ENCODE measurements around the gene GPR87. TPM values are rescaled to one million over a fixed set of nuclear protein-coding genes. Genes with fewer than 3 reads are reported as not detected.

The GPR87 gene
- total and polyA plus RNA-seq, 2 of the 4 experiments (the other 2 are of a cell fraction) = 0.26 to 0.36 TPM

DNA sequence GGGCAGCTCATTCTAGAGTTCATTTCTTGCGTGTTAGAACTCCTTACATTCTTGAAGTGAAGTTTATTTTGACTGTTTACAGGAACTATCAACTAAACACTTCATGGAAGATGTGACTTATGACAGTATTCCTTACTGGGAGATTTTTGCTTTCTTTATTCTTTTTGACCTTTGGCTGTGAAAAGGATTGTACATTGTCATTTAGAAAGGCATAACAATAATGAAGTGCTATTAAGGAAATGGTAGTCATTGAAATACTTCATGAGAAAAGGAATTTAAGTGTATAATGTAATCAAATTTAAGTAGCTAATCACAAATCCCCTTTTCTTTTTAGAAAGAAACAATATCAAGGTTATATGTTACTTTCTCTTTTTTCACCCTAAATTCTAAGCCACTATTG is 49.6 kb downstream of the GPR87 start:
- H3K4me1 ChIP-seq (ENCODE audit: control insufficient read depth, insufficient read depth, low read length) = peaks cover 5% of the 10 kb centered on the region
- WGBS, 2 experiments (ENCODE audit: extremely low coverage in 2 of 2, insufficient read length in 1 of 2) = no CpG with 5 or more reads among the region's 1 CpG
- no peak overlapping the region for H4K8ac ChIP-seq (ENCODE audit: low read depth in 2 of 2, low read length in 2 of 2)
- TF ChIP-seq, protein P1, sequence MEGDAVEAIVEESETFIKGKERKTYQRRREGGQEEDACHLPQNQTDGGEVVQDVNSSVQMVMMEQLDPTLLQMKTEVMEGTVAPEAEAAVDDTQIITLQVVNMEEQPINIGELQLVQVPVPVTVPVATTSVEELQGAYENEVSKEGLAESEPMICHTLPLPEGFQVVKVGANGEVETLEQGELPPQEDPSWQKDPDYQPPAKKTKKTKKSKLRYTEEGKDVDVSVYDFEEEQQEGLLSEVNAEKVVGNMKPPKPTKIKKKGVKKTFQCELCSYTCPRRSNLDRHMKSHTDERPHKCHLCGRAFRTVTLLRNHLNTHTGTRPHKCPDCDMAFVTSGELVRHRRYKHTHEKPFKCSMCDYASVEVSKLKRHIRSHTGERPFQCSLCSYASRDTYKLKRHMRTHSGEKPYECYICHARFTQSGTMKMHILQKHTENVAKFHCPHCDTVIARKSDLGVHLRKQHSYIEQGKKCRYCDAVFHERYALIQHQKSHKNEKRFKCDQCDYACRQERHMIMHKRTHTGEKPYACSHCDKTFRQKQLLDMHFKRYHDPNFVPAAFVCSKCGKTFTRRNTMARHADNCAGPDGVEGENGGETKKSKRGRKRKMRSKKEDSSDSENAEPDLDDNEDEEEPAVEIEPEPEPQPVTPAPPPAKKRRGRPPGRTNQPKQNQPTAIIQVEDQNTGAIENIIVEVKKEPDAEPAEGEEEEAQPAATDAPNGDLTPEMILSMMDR (conservative IDR thresholded peaks at IDR 0.05; ENCODE audit: low read depth, low read length) = no peak
- TF ChIP-seq CEBPB (IDR thresholded peaks at IDR 0.05; ENCODE audit: low read depth, low read length) (no peak), RAD21 (IDR thresholded peaks at IDR 0.05; ENCODE audit: low read length) (no peak), MXI1 (IDR thresholded peaks at IDR 0.05; ENCODE audit: borderline replicate concordance, low read depth, low read length) (no peak), RCOR1 (IDR thresholded peaks at IDR 0.05; ENCODE audit: insufficient replicate concordance, low read length) (no peak), RFX5 (IDR thresholded peaks at IDR 0.05; ENCODE audit: low read depth, low read length) (no peak), MAZ (IDR thresholded peaks at IDR 0.05; ENCODE audit: borderline replicate concordance, low read depth, low read length) (no peak), NFE2L2 (IDR thresholded peaks at IDR 0.05; ENCODE audit: low read depth, low read length) (no peak), CHD1 (IDR thresholded peaks at IDR 0.05; ENCODE audit: low read depth, low read length) (no peak)
- TF ChIP-seq, protein P2, sequence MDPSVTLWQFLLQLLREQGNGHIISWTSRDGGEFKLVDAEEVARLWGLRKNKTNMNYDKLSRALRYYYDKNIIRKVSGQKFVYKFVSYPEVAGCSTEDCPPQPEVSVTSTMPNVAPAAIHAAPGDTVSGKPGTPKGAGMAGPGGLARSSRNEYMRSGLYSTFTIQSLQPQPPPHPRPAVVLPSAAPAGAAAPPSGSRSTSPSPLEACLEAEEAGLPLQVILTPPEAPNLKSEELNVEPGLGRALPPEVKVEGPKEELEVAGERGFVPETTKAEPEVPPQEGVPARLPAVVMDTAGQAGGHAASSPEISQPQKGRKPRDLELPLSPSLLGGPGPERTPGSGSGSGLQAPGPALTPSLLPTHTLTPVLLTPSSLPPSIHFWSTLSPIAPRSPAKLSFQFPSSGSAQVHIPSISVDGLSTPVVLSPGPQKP (IDR thresholded peaks at IDR 0.05; ENCODE audit: borderline replicate concordance, low read depth, low read length) = no peak
- H3K4ac ChIP-seq (ENCODE audit: low read depth, low read length) = no peak overlapping the region
- H2BK120ac ChIP-seq (ENCODE audit: low read depth, low read length) = no peak overlapping the region
- no peaks in the 10 kb centered on the region for H4K20me1 ChIP-seq (ENCODE audit: insufficient read depth, low read length)
- H2AK5ac ChIP-seq (ENCODE audit: low read depth, low read length) = no peak overlapping the region
- BruUV-seq (replicated peaks) = no TSS peak
- no peak overlapping the region for H4K91ac ChIP-seq (ENCODE audit: insufficient read depth, low read depth, low read length)
- H3K56ac ChIP-seq (ENCODE audit: extremely low read depth, insufficient read depth, low read length) = no peak overlapping the region
- no peak overlapping the region for H4K5ac ChIP-seq (ENCODE audit: low read depth, low read length)
- DNase-seq (no peak), ATAC-seq (ENCODE audit: low read depth) (peak; percentile 24; the same call in 1 of the 2 replicates)
- no peak overlapping the region for H3K27ac ChIP-seq (ENCODE audit: insufficient read depth, low read length)
- H3K4me2 ChIP-seq (ENCODE audit: low read depth, low read length) = no peak overlapping the region
- no peaks in the 10 kb centered on the region for H3K9me1 ChIP-seq (ENCODE audit: insufficient read depth, low read length)
- no peaks in the 10 kb centered on the region for H3K9me3 ChIP-seq (ENCODE audit: control insufficient read depth, insufficient read depth, low read length)
- H3K18ac ChIP-seq (ENCODE audit: low read depth, low read length) = no peak overlapping the region
- no peak overlapping the region for H2AFZ ChIP-seq (replicated peaks; ENCODE audit: low read length, poor library complexity)
- H3K23ac ChIP-seq (ENCODE audit: low read depth, low read length) = no peak overlapping the region
- no peak overlapping the region for H3K14ac ChIP-seq (replicated peaks; ENCODE audit: low read depth, low read length)
- CTCF ChIA-PET = interaction anchor here (0.7 to 2.0 kb wide), 3 partner anchors 15 to 110 kb away, joined by 3 to 5 read pairs (median 5); no protein-coding TSS in a partner anchor
- no peaks in the 10 kb centered on the region for H3K36me3 ChIP-seq (ENCODE audit: control insufficient read depth, insufficient read depth, low read length)
- dilution Hi-C loops (cut with HindIII; ENCODE audit: low sequenced_read_pairs, unreplicated experiment) (no loop called here), in situ Hi-C loops (cut with MboI; ENCODE audit: low sequenced_read_pairs) (no loop called here), intact Hi-C loops (cut with micrococcal nuclease) (no loop called here)
- H3K4me3 ChIP-seq (ENCODE audit: insufficient read depth, low read depth, low read length) = no peak overlapping the region
- no peaks in the 10 kb centered on the region for H3K27me3 ChIP-seq (ENCODE audit: control insufficient read depth, insufficient read depth, low read length)
- no peaks in the 10 kb centered on the region for H3K79me1 ChIP-seq (ENCODE audit: low read depth in 1 of 2, low read length in 2 of 2)
- no peak overlapping the region for H2AK9ac ChIP-seq (replicated peaks; ENCODE audit: low read depth, low read length, poor library complexity)
- no peak overlapping the region for H2BK15ac ChIP-seq (ENCODE audit: low read depth, low read length)
- POLR2A ChIA-PET (ENCODE audit: unreplicated experiment) = no interaction called here
- H3K9ac ChIP-seq (ENCODE audit: low read depth, low read length) = no peak overlapping the region
- H2BK20ac ChIP-seq (ENCODE audit: low read depth, low read length) = no peak overlapping the region
- H2BK5ac ChIP-seq (ENCODE audit: low read depth, low read length, poor library complexity, severe bottlenecking) = no peak overlapping the region

All from IMR-90 (cell line).